C4-2B (cell line): ENCODE results near the gene GPR158.

Experiments used
- CTCF ChIP-seq: fragments of 450-650 bp; conservative IDR thresholded peaks from 2 replicates; pipeline ENCODE4 v1.5.1; 2017; ENCODE audit warnings: mild to moderate bottlenecking
- ZFX ChIP-seq: fragments of 450-650 bp; IDR thresholded peaks from 2 replicates; pipeline ENCODE4 v1.6.1; 2017

- TF ChIP-seq CTCF = no peak
- TF ChIP-seq ZFX = no peak
Observed at GRCh38 chr10:25405871-25406270, 231.1 kb downstream of the GPR158 start.
